HG02938 (cell line): ENCODE measurements around the gene ZNF264.
"Not testable (repeated sequence)": the region's sequence is repeated elsewhere in the genome, so short reads cannot be mapped to it uniquely, and the experiment has no call there.

Source experiments
- ATAC-seq: cut with Tn5 transposase; IDR thresholded peaks from one replicate; pipeline ENCODE4 v1.9.1; 2021; ENCODE audit warnings: mild to moderate bottlenecking, moderate library complexity; ENCODE audit not compliant: unreplicated experiment

ZNF264 gene

DNA sequence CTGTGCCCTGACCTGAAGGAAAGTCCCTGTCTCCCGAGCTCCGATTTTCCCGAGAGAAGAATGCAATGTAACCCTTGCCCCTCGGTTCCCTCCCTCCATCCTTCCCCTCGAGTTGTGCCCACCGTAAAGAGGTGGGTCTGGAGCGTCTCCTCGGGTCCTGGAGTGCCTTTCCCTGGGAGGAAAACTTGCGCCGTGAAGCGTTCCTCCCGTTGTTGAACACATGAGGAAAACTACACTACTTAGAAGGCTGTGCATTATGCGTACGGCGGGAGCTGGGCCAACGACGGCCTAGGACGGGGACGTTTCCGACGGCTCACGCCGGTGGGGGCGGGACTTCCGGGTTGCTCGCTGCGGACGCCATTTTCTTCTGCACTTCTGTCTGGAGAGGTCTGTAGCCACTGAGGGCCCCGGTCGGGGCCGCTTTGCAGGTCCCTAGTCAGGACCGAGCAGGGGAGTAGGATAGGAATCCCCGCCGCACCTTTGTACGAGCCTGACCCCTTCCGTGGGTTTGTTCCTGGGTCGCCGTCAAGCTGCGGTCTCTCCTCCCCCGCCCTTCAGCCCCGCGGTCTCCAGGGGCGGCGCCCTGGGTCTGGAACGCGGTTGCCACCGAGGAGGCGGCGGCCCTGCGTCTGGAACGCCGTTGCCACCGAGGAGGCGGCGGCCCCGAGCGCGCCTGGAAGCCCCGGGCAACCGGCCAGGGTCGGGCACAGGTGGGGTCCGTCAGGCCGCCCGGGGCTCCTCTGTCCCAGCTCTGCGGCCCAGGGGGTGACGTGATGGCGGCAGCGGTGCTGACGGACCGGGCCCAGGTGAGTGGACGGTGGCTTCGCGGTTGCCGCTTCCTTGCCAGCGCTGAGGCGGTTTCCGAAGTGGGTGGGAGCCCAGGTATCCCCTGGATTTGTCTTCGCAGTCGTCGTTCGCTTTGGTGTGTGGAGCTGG lies at the start of gene ZNF264:
TSS of gene ZNF264 (plus strand) at position 360 of the 936 bp plus-strand sequence. CDS start at position 774, 414 bp downstream.
- ATAC-seq: peak; percentile 92

DNA sequence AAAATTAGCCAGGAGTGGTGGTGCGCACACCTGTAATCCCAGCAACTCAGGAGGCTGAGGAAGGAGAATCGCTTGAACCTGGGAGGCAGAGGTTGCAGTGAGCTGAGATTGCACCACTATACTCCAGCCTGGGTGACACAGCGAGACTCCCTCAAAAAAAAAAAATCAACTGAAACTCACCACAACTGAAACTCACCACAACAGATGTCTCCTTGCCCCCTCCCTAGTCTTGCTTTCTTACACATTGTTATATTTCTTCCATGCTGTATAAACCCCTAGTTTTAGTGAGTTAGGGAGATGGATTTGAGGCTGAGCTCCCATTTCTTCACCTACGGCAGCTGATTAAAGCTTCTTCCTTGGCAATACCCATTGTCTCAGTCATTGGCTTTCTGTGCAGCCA lies 49.6 kb upstream of the ZNF264 start:
- ATAC-seq: no peak

DNA sequence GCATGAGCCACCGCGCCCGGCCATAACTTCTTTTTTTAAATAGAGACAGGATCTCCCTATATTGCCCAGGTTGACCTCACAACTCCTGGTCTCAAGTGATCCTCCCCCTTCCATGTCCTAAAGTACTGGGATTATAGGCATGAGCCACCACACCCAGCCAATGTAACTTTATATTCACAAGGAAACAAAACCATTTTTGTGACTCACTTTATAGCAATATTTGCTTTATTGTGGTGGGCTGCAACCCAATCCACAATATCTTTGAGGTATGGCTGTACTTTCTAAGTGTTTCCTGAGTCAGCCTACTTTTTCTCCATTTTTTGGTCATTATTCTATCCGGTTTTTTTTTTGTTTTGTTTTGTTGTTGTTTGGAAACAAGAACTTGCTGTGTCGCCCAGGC lies 38.4 kb upstream of the ZNF264 start:
- ATAC-seq: no peak

DNA sequence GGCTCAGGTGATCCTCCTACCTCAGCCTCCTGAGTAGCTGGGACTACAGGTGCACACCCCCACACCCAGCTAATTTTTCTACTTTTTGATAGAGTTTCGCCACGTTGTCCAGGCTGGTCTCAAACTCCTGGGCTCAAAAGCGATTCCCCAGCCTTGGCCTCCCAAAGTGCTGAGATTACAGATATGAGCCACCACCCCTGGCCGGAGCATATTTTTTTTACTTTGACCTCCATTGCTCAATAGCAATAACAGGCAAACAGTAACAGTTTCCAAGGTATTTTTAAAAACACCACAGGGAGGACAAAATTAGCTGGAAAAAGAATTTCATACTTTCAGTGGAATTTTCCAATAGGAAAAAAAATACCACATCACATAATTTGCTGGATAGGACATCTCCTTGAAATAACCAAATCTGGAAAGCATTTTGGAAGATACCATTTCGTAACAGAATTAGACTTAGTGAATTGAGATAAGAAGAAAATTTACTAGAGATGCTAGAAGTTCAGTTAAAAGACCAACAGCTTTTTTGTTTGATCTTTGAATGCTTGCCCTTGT lies 29.2 kb upstream of the ZNF264 start:
- ATAC-seq: no peak

DNA sequence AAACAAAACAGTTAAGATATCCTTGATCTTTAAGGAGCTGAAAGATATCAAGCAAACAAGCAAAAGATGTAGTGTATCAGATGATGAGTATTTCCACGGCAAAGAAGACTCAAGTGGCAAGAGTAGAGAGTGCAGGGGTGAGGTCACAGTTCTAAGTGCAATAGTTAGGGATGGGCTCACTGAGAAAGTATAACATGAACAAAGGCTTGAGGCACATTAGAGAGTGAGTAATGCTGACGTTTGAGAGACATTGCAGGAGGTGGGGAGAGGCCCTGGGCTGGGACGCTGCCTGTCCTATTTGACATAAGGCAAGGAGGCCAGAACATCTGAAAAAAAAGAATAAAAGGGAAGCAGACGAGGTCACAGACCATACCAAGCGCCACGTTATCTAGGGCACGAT lies 25.5 kb upstream of the ZNF264 start:
- no peak for ATAC-seq

DNA sequence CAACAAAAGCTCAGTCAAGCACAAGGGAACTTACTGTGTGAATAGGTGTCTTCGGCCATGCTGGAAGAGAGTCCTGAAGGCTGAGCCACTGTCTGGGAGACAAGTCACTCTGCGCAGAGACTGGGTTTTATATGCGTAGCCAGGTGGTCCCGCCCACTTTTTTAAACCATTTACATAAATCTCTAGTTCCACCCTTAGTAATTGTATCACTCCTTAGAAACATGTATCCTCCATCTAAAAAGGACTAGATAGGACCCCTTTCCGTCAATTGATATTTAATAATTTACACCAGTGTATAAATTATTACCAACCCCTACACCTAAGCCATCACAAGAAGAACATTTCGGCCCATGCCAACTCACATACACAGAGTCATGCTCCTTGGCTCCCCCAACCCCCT lies 23.9 kb upstream of the ZNF264 start, which contains the start of gene DUXA:
TSS of gene DUXA (minus strand) at position 101 of the 400 bp plus-strand sequence. CDS start at position 59, 42 bp downstream.
- ATAC-seq: no peak

DNA sequence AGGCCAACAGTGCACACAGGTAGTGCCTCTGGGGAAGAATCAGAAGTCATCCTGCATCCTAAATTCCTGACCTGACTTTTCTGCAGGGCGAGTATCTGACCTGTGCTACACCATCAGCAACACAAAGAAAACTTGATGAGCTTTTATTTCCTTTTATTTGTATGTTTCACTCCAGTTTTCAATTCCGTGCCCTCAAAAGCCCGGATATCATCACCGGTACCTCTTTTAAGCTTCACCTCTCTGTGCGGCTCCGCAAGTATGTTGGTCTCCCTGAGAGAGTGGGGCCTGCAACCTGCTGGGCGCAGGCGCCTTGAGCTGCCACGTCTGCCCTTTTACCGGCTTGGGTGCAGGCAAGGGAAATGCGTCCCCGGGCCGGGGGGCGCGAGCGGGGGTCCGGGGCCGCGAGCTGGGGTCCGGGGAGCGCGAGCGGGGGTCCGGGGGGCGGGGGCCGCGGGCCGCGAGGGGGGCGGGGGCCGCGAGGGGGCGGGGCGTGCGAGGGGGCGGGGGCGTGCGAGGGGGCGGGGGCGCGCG lies 19.7 kb upstream of the ZNF264 start:
- no peak for ATAC-seq

DNA sequence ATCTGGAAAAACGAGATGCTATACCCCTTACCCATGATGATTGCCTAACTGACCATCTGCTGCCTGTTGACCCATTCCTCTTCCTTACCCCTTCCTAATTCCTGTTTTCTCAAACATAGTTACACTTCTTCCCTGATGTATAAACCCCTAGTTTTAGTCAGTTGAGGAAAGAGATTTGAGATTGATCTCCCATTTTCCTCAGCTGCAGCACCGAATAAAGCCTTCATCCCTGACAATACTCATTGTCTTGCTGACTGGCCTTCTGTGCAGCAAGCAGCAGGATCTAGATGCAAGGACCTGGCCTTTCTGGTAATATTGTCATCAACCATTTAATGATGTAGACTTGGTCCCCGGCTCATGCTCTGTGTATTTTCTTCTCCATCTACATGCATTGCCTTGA lies 999 bp upstream of the ZNF264 start:
- no peak for ATAC-seq

DNA sequence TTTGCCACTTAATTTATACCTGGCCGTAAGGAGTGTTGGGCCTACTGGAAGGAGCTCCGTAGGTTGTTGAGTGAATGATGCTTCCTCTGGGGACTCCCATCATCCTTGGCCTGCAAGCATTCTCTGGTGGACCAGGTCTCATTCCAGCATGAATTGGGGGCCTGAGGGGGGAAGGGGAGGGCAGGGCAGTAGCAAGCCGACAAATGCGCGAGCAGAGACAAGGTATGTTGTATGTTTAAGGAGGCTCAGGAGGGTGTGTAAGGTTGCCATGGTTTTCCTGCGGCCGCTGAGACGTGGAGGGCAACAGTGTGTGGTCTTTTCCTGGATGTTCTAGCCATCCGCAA lies 749 bp downstream of the ZNF264 start:
- ATAC-seq: peak; percentile 14

DNA sequence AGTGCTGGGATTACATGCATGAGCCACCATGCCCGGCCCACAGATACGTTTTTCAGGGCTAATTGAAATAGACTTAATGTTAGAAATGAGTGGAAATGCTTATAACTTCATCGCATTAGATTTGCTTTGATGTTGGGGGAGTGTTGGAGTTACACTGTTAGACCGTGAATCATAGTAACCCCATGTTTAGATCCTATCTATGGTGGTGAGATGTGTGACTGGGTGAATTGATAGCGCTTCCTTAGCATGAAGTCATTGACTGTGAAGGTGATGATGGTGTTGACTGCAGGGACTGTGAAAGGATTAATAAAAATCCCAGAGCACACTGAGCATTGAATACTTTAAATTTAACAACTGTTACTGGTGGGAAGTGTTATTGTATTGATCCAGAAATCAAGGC lies 1.7 kb downstream of the ZNF264 start:
- ATAC-seq: no peak

DNA sequence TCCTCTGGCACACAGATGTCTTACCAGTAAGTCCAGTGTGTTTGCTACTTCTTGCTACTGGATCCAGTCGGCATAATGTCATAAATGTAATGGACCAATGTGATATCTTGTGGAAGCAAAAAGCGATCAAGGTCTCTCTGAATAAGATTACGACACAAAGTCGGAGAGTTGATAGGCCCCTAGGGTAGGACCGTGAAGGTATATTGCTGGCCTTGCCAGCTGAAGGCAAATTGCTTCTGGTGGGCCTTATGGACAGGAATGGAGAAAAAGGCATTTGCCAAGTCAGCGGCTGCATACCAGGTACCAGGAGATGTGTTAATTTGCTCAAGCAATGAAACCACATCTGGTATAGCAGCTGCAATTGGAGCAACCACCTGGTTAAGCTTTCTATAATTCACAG lies 6.6 kb downstream of the ZNF264 start:
- not testable (repeated sequence) for ATAC-seq

DNA sequence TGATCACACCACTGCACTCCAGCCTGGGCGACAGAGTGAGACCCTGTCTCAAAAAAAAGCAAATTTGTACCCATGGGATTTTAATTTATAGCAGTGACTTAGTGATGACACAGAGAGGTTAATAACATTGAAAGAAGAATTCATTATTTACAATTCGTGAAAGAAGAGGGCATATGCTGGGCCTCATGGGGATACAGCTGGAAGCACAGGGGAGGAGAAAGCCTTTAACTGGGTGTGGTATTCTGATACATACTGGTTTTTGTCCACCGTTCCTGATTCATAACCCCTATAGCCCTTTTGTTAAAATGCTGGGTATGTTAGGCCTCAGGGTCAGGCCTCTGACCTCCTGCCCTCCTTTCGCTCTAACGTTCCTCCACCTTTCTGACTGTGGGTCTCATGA lies 10.9 kb downstream of the ZNF264 start:
- no peak for ATAC-seq

DNA sequence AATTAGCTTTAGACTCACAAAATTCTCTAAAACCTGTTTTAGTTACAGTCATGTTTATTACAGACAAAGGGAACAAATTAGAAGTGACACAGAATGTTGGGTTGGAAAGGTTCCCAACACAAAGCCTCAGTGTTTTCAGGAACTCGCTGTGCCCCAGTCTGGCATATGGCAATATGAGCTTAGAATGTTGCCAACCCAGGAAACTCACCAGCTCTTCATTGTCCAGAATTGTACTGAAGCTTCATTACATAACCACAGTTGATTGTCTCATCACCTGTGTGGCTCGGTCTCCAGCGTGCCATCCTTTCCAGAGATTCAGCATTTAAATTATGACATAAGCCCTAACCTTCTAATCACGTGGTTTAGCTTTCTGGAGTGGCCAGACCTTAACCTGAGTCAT lies 19.1 kb downstream of the ZNF264 start:
- ATAC-seq: no peak

DNA sequence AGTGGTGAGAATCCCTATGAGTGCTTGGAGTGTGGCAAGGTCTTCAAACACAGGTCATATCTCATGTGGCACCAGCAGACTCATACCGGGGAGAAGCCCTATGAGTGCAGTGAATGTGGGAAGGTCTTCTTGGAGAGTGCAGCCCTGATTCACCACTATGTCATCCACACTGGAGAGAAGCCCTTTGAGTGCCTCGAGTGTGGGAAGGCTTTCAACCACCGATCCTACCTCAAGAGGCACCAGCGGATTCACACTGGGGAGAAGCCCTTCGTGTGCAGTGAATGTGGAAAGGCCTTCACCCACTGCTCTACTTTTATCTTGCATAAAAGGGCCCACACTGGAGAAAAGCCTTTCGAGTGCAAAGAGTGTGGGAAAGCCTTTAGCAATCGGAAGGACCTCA lies 20.8 kb downstream of the ZNF264 start:
- ATAC-seq: no peak

DNA sequence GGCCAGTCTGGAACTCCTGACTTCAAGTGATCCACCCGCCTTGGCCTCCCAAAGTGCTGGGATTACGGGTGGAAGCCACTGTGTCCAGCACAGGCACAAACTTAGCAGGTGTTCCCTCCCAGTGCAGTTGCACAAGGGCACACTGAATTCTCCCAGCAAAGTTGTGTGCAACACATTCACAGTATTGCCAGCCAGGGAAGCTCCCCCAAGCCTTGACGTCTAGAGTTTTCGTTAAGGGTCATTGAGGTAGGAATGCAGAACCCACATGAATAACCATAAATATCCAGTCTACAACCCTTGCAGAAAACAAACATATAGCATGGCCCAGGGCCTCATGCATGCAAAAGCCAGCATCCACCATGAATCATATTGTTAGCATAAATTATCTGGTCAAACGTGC lies 36.2 kb downstream of the ZNF264 start:
- ATAC-seq: no peak

DNA sequence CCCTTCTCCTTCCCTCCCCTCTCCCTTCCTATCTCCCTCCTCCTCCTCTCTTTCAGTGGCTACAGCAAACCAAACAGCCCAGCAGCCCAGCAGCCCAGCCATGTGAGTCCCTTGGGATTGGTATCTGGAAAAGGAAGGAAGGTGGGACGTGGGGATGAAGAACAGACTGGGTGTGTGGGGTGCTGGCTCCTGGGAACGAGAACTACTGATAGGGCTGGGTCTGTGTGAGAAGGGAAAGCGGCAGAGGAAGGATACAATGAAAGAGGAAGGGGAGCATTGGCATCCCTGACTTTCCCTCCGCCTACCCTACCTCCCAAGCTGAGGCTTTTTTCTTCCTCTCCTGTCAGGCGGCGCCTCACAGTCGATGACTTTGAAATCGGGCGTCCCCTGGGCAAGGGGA lies 40.4 kb downstream of the ZNF264 start:
- ATAC-seq: no peak

DNA sequence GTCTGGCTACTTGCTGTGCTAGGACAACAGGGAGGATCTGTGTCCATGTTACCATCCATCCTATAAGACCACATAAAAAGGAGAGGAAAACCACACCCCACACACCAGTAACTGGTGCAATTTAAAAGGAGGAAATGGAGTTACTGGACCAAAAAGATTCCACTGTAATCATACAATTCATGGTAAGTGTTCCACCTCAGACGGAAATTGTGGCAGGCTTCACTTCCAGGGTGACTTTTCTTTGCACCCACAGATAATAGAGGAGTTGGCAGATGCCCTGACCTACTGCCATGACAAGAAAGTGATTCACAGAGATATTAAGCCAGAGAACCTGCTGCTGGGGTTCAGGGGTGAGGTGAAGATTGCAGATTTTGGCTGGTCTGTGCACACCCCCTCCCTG lies 41.9 kb downstream of the ZNF264 start:
- ATAC-seq: no peak

DNA sequence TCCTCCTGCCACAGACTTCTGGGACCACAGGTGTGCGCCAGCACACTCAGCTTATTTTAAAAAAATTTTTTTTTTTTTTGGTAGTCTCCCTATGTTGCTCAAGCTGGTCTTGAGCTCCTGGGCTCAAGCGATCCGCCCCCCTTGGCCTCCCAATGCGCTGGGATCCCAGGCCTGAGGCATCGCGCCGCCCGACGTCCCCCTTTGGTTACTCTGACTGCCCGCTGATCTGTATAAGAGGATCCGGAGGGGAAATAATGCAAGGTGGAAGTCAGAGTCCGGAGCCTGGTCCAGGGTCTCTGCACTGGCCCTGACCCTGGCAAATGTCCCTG lies 48.6 kb downstream of the ZNF264 start:
- ATAC-seq: peak; percentile 24

DNA sequence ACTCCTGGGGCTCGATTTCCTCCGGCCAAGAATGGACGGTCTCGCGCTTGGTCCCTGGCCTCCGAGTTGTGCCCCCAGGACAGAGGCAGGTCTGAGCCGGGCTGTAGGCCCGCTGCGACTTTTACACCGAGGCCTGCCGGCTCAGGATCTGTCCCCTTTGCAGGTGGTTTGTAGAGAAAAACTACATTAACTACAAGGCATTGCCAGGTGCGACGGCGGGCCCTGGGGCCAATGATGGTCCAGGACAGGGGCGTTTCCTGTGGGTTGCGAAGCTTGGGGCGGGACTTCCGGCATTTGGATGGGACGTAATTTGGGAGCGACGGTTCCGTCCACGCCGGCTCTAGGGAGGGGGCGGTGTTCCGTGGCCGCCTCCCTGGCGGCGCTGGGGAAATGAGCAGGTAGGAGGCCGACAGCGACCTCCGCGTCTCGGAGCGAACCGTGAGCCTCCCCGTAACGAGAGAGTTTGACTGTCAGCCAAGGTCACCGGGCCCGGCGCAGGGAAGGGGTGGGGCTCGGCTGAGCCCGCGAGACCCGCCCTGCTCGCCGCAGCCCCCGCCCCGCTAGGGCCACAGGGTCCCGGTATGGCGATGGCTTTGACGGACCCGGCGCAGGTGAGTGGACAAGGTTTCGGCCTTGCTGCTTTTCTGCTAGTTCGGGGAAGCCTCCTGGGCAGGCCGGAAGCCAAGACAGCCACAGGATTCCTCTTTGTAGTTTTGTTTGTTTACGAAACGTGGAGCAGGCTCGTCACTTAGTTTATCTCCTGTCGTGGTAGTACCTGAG lies 49.2 kb downstream of the ZNF264 start, which contains the start of gene ZNF805:
TSS of gene ZNF805 (plus strand) at position 322 of the 780 bp plus-strand sequence. CDS start at position 582, 260 bp downstream.
- peak; percentile 91 for ATAC-seq

DNA sequence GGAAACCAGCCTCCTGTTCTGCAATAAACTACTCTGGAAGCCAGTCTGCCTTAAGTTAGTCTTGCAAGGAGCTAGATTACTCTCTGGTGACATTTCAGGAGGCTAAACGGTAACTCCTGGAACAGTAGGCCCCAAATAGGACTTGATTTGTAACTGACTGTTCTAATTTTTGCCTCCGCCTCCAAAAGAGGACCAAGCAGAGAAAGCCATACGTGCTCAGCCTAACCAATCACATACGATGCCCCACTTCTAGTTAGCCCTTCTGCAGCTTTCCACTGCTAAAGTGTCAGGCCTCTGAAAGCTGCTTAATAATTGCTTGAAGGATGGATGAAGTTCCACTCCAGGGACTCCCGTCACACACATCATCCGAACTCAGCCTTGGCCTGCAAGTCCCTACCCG lies 49.9 kb downstream of the ZNF264 start:
- ATAC-seq: no peak

DNA sequence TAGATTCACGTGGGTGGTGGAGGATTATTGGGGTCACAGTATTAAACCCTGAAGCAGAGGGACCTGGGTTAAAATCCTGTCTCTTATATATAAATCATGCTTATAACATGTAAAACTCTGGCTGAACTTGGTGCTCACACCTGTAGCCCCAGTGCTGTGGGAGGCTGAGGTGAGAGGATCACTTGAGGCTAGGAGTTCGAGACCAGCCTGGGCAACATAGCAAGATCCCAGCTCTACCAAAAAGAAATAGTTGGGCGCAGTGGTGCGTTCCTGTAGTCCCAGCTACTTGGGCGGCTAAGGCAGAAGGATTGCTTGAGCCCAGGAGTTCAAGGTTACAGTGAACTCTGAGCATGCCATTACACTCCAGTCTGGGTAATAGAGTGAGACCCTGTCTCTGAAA lies 51.5 kb downstream of the ZNF264 start:
- no peak for ATAC-seq
